Measurements from ENCODE around the gene MTCL1.

The MTCL1 gene

GRCh38 chr18:8688216-8688800 lies 17.0 kb upstream of the MTCL1 start:
- DNase-seq (ENCODE audit: low spot score) = no peak

DNA sequence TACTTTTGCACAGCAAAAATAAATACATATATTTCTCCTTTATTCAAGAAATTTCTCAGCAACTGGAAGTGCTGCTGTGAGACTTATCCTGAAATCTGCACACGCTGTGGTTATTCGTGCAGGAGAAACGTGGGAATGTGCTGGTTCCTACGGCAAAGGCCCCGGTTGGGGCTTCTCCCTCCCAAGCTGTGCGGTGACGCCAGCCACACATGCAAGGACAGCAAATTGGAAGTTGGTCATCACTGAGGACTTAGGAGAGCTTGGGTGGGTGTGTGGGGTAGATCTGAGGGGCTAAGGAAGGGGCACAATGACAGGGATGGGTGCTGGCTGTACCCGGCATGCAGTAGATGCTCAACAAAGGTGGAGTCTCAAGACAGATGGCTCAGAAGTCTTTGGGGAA lies 16.5 kb upstream of the MTCL1 start:
- no peak for DNase-seq (ENCODE audit: low spot score)

- DNase-seq (ENCODE audit: low spot score) = no peak
These were observed 15.8 kb upstream of the MTCL1 start for GRCh38 chr18:8689517-8689916.

DNA sequence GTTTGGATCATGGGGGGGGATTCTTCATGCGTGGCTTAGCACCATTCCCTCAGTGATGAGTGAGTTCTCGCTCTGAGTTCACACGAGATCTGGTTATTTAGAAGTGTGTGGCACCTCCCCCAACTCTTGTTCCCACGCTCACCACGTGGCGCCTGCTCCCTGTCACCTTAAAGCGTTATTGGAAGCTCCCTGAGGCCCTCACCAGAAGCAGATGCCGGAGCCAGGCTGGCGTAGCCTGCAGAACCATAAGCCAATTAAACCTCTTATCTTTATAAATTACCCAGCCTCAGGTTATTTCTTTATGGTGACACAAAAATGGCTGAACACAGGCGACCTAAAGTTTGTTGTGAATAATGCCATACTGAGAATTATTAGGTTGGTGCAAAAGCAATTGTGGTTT lies 10.5 kb upstream of the MTCL1 start:
- no peak for DNase-seq (ENCODE audit: low spot score)

DNA sequence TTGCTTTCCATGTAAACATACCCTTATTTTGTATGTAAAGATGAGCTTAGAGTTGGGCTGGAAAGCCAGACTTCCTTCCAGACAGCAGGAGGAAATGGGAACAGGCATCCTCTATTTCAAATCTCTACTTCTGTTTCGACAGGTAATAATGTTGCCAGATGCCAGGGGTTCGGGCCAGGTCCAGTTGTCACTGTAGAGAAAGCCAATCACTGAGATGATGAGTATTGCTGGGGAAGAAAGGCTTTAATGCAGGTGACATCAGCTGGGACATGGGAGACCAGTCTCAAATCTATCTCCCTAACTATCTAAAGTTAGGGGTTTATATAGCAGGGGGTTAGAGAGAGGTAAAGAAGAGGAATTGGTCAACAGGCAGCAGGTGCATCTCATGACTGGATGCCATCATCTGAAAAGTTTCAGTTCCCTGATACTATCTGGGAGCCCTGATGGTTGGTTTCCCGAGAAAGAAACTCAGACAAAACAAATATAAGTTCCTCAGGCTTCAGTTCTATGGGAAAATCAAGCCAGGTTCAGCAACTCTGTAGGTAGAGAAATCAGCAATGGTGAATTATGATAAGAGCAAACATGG lies 9.3 kb upstream of the MTCL1 start:
- no peak for DNase-seq (ENCODE audit: low spot score)

DNA sequence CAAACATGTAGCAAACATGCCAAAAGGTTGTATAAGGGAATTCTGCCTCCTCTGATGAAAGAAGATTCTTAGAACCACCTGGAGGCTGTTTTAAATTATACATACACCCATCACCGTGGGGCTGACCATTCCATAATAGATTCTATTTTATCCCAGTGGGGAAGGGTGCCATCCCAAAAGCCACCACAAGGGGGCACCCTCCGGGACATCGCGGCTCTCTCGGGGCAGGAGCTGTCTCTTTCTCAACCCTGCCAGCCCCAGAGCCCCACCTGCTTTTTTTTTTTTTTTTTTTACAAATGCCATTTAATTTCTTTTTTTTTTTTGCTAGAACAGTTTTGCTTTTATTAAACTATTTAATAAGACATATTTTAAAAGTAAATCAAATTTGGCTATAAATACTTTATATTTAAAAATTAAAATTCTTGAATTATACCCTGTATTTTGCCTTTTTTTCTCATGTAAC lies 8.6 kb upstream of the MTCL1 start:
- peak; percentile 63 for DNase-seq (ENCODE audit: low spot score)

DNA sequence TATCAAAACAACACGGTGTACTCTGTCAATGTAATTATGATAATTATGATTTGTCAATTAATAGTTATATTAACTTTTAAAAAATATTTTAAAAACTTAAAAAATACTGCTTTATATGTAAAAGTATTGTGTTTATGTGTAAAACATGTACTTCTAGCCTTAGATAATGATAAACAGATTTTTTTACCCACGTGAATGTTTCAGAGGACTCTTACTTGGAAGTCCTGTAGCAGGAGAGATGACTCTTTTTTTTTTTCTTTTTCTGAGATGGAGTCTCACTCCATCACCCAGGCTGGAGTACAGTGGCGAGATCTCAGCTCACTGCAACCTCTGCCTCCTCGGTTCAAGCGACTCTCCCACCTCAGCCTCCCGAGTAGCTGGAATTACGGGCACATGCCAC lies 6.2 kb upstream of the MTCL1 start:
- DNase-seq (ENCODE audit: low spot score) = no peak

DNA sequence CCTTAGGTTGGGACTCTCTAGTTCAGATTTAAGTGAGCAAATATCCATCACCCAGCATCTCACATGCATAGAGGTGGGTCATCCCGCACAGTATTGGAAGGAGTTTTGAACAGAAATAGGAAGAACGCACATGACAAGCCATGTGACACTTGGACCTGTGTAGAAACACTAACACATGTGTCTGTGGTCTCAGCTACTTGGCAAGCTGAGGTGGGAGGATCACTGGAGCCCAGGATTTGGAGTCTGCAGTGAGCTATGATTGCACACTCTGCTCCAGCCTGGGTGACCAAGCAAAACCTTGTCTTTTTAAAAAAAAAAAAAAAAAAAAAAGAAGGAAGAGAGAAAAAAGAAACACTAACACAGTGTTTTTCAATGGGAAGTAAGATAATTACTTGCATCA lies 5.4 kb upstream of the MTCL1 start:
- no peak for DNase-seq (ENCODE audit: low spot score)

GRCh38 chr18:8701546-8702118 lies 3.7 kb upstream of the MTCL1 start:
- DNase-seq (ENCODE audit: low spot score) = no peak

- DNase-seq (ENCODE audit: low spot score) = no peak
These were observed 2.7 kb upstream of the MTCL1 start for GRCh38 chr18:8702668-8703067.

DNA sequence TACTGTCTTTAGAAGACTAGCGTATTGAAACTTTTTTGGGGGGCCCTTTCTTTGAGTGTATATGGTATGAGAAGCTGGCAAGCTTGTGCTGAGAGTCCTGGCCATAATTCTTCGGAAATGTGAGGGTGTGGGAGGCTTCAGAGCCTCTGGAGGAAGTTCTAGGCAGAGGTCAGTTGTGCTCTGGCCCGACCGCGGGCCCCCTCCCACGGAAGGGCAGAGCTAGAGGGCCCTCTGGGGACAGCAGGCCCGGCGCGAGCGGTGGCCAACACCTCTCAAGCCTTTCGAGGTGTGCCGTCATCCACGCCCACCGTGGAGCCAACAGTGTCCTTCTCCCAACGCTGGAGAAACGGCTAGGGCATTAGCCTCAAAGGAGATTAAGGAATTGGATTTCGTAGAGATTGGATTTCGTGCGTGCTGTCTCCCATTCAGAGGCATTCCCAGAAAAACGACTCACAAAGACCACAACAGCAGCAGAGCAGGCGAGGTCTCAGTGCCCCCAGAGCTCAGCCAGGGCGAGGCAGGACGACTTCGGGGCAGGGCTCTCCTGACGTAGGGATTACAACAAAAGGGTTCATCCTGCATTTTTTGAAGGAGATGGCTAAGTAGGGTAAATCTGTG lies 2.2 kb upstream of the MTCL1 start:
- no peak for DNase-seq (ENCODE audit: low spot score)

DNA sequence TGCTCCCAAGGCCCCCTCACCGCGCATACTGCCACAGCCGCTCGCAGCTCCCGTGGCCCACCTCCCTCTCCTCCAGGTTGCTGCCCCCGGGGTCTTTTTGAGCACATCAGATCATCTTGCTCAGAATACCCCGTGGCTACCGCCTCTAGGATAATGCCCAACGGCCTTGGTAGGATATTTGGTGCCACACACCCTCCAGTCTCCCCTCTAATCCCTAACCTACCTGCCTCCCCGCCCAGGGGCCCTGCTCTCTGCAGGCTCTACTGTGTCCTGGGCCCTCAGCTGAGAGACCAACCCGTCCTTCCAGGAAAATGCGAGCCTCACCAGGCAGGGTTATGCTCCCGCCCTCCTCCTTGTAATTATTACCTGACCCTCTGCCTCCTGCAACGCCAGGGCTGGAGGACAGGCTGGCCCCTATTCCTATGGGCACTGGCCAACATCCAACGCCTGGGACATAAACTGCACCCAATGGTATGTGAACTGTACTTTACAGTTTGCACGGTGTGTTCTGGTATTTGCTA lies 1.5 kb upstream of the MTCL1 start:
- DNase-seq (ENCODE audit: low spot score) = no peak

DNA sequence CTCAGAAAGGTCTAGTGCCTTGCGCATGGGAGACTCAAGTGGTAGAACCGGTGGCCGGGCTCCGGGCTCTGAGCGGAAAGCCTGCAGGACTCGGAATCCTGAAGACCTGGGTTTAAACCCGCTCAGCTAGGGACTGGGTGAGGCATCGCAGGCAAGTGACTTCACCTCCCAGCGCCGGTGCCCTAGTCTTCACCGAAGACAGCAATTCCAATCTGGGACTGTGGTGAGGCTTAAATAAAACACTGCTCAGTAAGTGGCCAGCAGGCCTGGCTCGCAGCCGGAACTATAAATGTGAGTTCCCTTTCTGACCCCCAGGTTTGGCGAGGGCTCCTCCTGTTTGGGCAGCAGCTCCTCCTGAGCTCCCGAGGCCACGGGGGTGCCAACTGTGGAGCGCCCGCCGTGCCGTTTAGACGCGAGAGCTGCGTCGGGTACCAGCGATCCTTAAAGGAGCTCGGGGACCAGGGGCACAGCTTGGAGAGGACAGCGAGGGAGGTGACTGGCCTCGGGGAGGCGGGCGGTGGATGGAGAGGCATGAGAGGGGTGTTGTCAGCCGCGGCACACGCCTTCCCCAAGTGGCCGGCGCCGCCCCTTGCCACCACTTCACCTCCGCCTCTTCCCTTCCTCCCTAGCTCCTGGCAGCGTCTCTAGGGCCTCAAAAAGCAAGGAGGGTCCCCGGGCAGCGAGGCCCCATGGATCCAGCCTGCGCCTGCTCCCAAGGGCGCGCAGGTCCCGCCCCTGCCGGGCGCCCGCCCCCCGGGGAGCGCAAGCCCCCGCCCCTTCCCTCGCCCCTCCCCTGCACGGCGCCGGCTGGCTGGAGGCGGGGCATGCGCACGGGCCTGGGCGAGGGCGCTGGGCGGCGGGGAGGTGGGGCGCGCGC lies 757 bp upstream of the MTCL1 start:
- DNase-seq (ENCODE audit: low spot score) = peak; percentile 82

DNA sequence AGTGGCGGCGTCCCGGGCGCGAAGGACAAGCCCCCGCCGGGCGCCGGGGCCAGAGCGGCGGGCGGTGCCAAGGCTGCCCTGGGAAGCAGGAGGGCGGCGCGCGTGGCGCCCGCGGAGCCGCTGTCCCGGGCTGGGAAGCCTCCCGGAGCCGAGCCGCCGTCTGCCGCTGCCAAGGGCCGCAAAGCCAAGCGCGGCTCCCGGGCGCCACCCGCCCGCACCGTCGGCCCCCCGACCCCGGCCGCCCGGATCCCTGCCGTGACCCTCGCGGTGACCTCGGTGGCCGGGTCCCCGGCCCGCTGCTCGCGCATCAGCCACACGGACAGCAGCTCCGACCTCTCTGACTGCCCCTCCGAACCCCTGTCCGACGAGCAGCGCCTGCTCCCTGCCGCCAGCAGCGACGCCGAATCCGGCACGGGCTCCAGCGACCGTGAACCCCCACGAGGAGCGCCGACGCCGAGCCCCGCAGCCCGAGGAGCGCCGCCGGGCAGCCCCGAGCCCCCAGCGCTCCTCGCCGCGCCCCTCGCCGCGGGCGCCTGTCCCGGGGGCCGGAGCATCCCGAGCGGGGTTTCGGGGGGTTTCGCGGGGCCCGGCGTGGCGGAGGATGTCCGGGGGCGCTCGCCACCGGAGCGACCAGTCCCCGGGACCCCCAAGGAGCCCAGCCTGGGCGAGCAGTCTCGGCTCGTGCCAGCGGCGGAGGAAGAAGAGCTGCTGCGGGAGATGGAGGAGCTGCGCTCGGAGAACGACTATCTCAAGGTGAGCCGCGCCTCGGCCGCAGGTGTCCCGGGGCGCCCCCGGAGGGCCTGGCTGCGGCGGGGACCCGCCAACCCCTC lies 820 bp downstream of the MTCL1 start:
- DNase-seq (ENCODE audit: low spot score) = no peak

GRCh38 chr18:8706791-8707555 lies 1.6 kb downstream of the MTCL1 start:
- no peak for DNase-seq (ENCODE audit: low spot score)

DNA sequence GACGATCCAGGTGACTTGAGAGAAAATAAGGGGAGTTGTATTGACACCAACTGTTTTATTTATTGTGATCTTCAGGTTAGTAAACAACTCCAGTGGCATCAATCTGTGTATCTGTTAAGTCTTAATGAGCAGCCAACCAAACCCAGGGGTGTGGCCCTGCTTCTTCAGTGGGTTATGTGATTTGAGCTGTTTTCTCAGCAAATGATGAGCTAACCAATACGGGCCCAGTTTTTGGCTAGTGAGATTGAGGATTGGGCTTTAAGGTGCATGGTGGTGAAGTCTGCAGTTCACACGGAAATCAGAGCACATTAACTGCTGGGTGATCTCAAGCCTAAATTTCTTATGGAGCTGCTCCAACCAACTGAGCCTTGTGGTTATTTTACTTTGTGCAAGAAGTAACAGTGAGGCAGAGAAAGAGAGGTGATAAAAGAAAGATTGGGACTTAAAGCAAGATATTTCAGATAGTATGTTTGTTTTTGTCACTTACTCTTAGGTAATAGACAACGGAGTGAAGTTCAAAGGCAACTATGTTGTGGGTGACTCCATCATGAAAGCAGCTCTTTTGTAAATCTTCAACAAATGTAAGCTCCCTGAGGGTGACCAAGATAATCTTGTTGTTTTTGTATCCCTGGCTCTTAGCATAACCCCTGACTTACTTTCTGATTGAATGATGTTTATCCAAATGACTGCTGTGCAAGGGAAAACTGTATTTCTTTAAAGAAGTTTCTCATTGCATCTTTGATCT lies 2.4 kb downstream of the MTCL1 start:
- DNase-seq (ENCODE audit: low spot score) = no peak

DNA sequence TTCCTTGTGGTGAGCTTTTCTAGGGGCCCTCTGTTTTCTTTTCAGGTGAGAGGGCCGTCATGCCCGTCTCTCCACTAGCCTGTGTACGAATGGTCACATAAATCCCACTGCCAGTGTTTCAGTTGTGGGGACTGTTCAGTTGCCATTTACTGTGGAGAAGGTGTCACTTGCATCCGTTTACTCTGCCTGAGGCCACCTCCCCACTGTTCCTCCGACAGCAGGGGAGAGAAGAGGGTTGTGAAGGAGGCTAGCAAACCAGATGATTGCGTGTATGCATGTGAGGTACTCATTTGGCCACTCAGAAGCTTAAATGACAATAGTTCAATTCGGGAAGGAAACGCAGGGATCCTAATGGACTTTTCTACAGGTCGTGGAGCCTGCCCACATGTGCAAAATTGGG lies 3.3 kb downstream of the MTCL1 start:
- no peak for DNase-seq (ENCODE audit: low spot score)

GRCh38 chr18:8709248-8710059 lies 4.1 kb downstream of the MTCL1 start:
- no peak for DNase-seq (ENCODE audit: low spot score)

DNA sequence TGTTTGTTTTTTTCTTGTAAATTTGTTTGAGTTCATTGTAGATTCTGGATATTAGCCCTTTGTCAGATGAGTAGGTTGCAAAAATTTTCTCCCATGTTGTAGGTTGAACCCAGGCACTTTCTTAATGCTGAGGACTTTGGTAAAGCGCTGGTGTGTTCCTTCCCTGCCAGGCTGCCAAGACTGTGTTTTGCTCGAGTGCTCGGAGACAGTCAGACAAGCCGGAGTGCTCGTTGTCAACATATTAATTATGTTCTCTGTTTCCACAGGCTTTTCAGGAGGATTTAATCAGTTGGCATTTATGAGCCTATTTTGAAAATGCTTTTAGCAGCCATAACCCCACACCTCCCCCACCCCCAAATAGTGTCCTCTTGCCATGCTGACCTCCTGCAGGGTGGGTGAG lies 6.4 kb downstream of the MTCL1 start:
- no peak for DNase-seq (ENCODE audit: low spot score)

Measured in activated CD4-positive, alpha-beta T cell treated with anti-CD3 and anti-CD28 coated beads, Interleukin-2, Interleukin-4, amounts not matched to agents 100 ng/mL and 50 ng/mL, durations not matched to agents 16 hours and 8 hours (primary cell).